WTC11 (cell line): ENCODE measurements around the gene GALP. TPM values are rescaled to one million over a fixed set of nuclear protein-coding genes. Genes with fewer than 3 reads are reported as not detected.
"Not testable (repeated sequence)": the region's sequence is repeated elsewhere in the genome, so short reads cannot be mapped to it uniquely, and the experiment has no call there.

Experiments used
- ATAC-seq: fragments of 200-7000 bp; cut with Tn5 transposase; 2 replicates; pipeline ENCODE4 v1.10.0; 2021; ENCODE audit warnings: mild to moderate bottlenecking, moderate library complexity
- CTCF ChIA-PET: fragments of 300-600 bp; sonication (Branson Sonifier 250); formaldehyde crosslinking; loops from one replicate; lab custom pipeline; 2021; ENCODE audit warnings: antibody characterized with exemption; lab: Charles Lee
- POLR2A ChIA-PET: fragments of 350-600 bp; sonication (Branson Sonifier 250); formaldehyde crosslinking; loops from one replicate; lab custom pipeline; 2021; ENCODE audit warnings: antibody characterized with exemption; lab: Charles Lee
- DNase-seq: peaks from one replicate; pipeline ENCODE4 v3.0.0; 2021; ENCODE audit warnings: low spot score
- H3K27ac Mint-ChIP-seq: 2 replicates; pipeline ENCODE4 v1.8.0; 2021; ENCODE audit warnings: mixed read lengths
- H3K27me3 Mint-ChIP-seq: 2 replicates; pipeline ENCODE4 v1.8.0; 2021; ENCODE audit warnings: low read depth, mild to moderate bottlenecking, moderate library complexity, mixed read lengths
- H3K36me3 Mint-ChIP-seq: 2 replicates; pipeline ENCODE4 v1.8.0; 2021; ENCODE audit warnings: mixed read lengths
- H3K4me1 Mint-ChIP-seq: 2 replicates; pipeline ENCODE4 v1.8.0; 2022; ENCODE audit warnings: mixed read lengths
- H3K4me3 Mint-ChIP-seq: 2 replicates; pipeline ENCODE4 v1.8.0; 2021; ENCODE audit warnings: mild to moderate bottlenecking, moderate library complexity, mixed read lengths
- H3K9me3 Mint-ChIP-seq: 2 replicates; pipeline ENCODE4 v1.8.0; 2021; ENCODE audit warnings: mixed read lengths
- AR ChIP-seq: fragments of 250-450 bp; sonication (Bioruptor Pico); IDR thresholded peaks from 2 replicates; pipeline ENCODE4 v1.9.0; 2021; ENCODE audit warnings: mild to moderate bottlenecking
- CREM ChIP-seq: sonication (generic); formaldehyde crosslinking; IDR thresholded peaks from 2 replicates; pipeline ENCODE4 v1.8.1; 2022; ENCODE audit warnings: mild to moderate bottlenecking, missing genetic modification reagents, moderate library complexity
- ESRRA ChIP-seq: sonication (generic); formaldehyde crosslinking; IDR thresholded peaks from 2 replicates; pipeline ENCODE4 v1.8.1; 2022; ENCODE audit warnings: mild to moderate bottlenecking, missing genetic modification reagents, borderline replicate concordance
- ETV6 ChIP-seq: sonication (generic); formaldehyde crosslinking; IDR thresholded peaks from 2 replicates; pipeline ENCODE4 v1.8.1; 2022; ENCODE audit warnings: mild to moderate bottlenecking, missing genetic modification reagents
- GABPB1 ChIP-seq: sonication (generic); formaldehyde crosslinking; IDR thresholded peaks from 2 replicates; pipeline ENCODE4 v1.8.1; 2023; ENCODE audit warnings: mild to moderate bottlenecking, missing genetic modification reagents
- GTF2I ChIP-seq: fragments of 250-450 bp; sonication (Bioruptor Pico); conservative IDR thresholded peaks from 2 replicates; pipeline ENCODE4 v1.4.0; 2021; ENCODE audit warnings: mild to moderate bottlenecking
- MLX ChIP-seq: sonication (generic); formaldehyde crosslinking; IDR thresholded peaks from 2 replicates; pipeline ENCODE4 v1.8.1; 2023; ENCODE audit warnings: mild to moderate bottlenecking, missing genetic modification reagents, moderate library complexity
- NFYB ChIP-seq: sonication (generic); formaldehyde crosslinking; conservative IDR thresholded peaks from 2 replicates; pipeline ENCODE4 v1.8.0; 2022; ENCODE audit warnings: low read depth, missing genetic modification reagents
- PRRX2 ChIP-seq: fragments of 250-450 bp; sonication (Bioruptor Pico); IDR thresholded peaks from 2 replicates; pipeline ENCODE4 v1.8.0; 2021; ENCODE audit warnings: mild to moderate bottlenecking
- ZNF671 ChIP-seq: fragments of 250-450 bp; sonication (Bioruptor Pico); IDR thresholded peaks from 2 replicates; pipeline ENCODE4 v1.8.0; 2021; ENCODE audit warnings: mild to moderate bottlenecking
- total RNA-seq: library from RNA; stranded (reverse); gene quantifications from 3 replicates; pipeline ENCODE4 v1.2.3, GENCODE V29; 2021
- TF ChIP-seq, protein P1 (sequence below): fragments of 250-450 bp; sonication (Bioruptor Pico); IDR thresholded peaks from 2 replicates; pipeline ENCODE4 v1.9.0; 2021; ENCODE audit warnings: moderate library complexity, mild to moderate bottlenecking, inconsistent platforms, borderline replicate concordance
- TF ChIP-seq, protein P2 (sequence below): sonication (generic); formaldehyde crosslinking; IDR thresholded peaks from 2 replicates; pipeline ENCODE4 v1.8.1; 2022; ENCODE audit warnings: low read depth, mild to moderate bottlenecking, moderate library complexity, missing genetic modification reagents, borderline replicate concordance
- TF ChIP-seq, protein P3 (sequence below): sonication (generic); formaldehyde crosslinking; IDR thresholded peaks from 2 replicates; pipeline ENCODE4 v1.8.1; 2023; ENCODE audit warnings: mild to moderate bottlenecking, missing genetic modification reagents, borderline replicate concordance

The GALP gene
- total RNA-seq, 1 experiment from 2014 or later = not detected

GRCh38 chr19:56148955-56149655 lies 26.7 kb upstream of the GALP start:
- H3K9me3 Mint-ChIP-seq, H3K27ac Mint-ChIP-seq, ATAC-seq, H3K4me3 Mint-ChIP-seq, CTCF ChIA-PET, POLR2A ChIA-PET: not testable (repeated sequence)
- peak; percentile 55; the same call in 1 of the 2 replicates for TF ChIP-seq ESRRA (CRISPR knock-in tag)
- TF ChIP-seq, all 79 proteins: peak for 1; not testable (repeated sequence) for 78
- not testable (repeated sequence) for H3K27me3 Mint-ChIP-seq, DNase-seq
- H3K4me1 Mint-ChIP-seq = peaks cover 19% of the 10 kb centered on the region
- peaks cover 33% of the 10 kb centered on the region for H3K36me3 Mint-ChIP-seq

DNA sequence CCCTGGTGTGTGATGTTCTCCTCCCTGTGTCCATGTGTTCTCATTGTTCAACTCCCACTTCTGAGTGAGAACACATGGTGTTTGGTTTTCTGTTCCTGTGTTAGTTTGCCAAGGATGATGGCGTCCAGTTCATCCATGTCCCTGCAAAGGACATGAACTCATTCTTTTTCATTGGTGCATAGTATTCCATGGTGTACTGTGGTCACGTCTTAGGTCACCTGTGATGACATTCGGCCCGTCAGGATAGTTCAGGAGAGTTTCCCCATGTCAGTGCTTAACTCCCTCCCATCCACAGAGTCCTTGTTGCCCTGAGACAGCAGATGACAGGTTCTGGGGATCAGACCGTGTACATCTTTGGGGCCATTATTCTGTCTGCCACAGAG lies 26.2 kb upstream of the GALP start:
- Mint-ChIP-seq H3K4me3 (no peak overlapping the region), H3K9me3 (peaks cover 7% of the 10 kb centered on the region), H3K27ac (no peak overlapping the region), H3K27me3 (no peaks in the 10 kb centered on the region), H3K36me3 (peaks cover 33% of the 10 kb centered on the region), H3K4me1 (peaks cover 20% of the 10 kb centered on the region)
- CTCF ChIA-PET = no interaction called here
- no peak for ATAC-seq
- DNase-seq = no peak
- POLR2A ChIA-PET = no interaction called here
- TF ChIP-seq, protein P1, sequence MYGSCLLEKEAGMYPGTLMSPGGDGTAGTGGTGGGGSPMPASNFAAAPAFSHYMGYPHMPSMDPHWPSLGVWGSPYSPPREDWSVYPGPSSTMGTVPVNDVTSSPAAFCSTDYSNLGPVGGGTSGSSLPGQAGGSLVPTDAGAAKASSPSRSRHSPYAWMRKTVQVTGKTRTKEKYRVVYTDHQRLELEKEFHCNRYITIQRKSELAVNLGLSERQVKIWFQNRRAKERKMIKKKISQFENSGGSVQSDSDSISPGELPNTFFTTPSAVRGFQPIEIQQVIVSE (CRISPR knock-in tag) = no peak
- TF ChIP-seq NFYB (CRISPR knock-in tag) (no peak), GABPB1 (no peak), MLX (CRISPR knock-in tag) (no peak), ETV6 (CRISPR knock-in tag) (no peak), ZNF671 (CRISPR knock-in tag) (no peak), CREM (CRISPR knock-in tag) (no peak), GTF2I (CRISPR knock-in tag) (no peak), PRRX2 (no peak), AR (CRISPR knock-in tag) (no peak)
- TF ChIP-seq, protein P2, sequence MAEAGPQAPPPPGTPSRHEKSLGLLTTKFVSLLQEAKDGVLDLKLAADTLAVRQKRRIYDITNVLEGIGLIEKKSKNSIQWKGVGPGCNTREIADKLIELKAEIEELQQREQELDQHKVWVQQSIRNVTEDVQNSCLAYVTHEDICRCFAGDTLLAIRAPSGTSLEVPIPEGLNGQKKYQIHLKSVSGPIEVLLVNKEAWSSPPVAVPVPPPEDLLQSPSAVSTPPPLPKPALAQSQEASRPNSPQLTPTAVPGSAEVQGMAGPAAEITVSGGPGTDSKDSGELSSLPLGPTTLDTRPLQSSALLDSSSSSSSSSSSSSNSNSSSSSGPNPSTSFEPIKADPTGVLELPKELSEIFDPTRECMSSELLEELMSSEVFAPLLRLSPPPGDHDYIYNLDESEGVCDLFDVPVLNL (CRISPR knock-in tag) = no peak
- TF ChIP-seq, protein P3, sequence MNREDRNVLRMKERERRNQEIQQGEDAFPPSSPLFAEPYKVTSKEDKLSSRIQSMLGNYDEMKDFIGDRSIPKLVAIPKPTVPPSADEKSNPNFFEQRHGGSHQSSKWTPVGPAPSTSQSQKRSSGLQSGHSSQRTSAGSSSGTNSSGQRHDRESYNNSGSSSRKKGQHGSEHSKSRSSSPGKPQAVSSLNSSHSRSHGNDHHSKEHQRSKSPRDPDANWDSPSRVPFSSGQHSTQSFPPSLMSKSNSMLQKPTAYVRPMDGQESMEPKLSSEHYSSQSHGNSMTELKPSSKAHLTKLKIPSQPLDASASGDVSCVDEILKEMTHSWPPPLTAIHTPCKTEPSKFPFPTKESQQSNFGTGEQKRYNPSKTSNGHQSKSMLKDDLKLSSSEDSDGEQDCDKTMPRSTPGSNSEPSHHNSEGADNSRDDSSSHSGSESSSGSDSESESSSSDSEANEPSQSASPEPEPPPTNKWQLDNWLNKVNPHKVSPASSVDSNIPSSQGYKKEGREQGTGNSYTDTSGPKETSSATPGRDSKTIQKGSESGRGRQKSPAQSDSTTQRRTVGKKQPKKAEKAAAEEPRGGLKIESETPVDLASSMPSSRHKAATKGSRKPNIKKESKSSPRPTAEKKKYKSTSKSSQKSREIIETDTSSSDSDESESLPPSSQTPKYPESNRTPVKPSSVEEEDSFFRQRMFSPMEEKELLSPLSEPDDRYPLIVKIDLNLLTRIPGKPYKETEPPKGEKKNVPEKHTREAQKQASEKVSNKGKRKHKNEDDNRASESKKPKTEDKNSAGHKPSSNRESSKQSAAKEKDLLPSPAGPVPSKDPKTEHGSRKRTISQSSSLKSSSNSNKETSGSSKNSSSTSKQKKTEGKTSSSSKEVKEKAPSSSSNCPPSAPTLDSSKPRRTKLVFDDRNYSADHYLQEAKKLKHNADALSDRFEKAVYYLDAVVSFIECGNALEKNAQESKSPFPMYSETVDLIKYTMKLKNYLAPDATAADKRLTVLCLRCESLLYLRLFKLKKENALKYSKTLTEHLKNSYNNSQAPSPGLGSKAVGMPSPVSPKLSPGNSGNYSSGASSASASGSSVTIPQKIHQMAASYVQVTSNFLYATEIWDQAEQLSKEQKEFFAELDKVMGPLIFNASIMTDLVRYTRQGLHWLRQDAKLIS (CRISPR knock-in tag) = no peak
- TF ChIP-seq, all 79 proteins: peak for 0
